H1 (cell line): Measurements from ENCODE around the gene MDH1.

Source experiments
- CEBPB ChIP-seq: IDR thresholded peaks from 2 replicates; pipeline ENCODE4 v1.6.1; 2012; ENCODE audit warnings: low read depth, low read length
- CTCF ChIP-seq, 3 experiments: IDR thresholded peaks; 1 replicate in 2 of 3; 2 replicates in 1 of 3; pipeline versions ENCODE4 v1.5.1 to v1.6.1; 2011; ENCODE audit warnings: low read length in 3 of 3, mild to moderate bottlenecking in 3 of 3, inconsistent platforms in 2 of 3, low read depth in 1 of 3, moderate library complexity in 1 of 3; ENCODE audit not compliant: insufficient read depth in 1 of 3; ENCODE audit errors: control extremely low read depth in 1 of 3
- POLR2A ChIP-seq, 2 experiments: IDR thresholded peaks; 1 replicate in 1 of 2; 2 replicates in 1 of 2; pipeline ENCODE4 v1.6.1; 2011; ENCODE audit warnings: low read depth in 2 of 2, low read length in 2 of 2, mild to moderate bottlenecking in 2 of 2; ENCODE audit errors: control extremely low read depth in 1 of 2
- SUZ12 ChIP-seq: fragments of 200-600 bp; sonication (generic); IDR thresholded peaks from 2 replicates; pipeline ENCODE4 v1.6.1; 2012; ENCODE audit warnings: mild to moderate bottlenecking, inconsistent platforms, low read length, moderate library complexity, mixed read lengths
- TAF1 ChIP-seq: IDR thresholded peaks from 2 replicates; pipeline ENCODE4 v1.6.1; 2011; ENCODE audit warnings: mild to moderate bottlenecking, low read depth, low read length

- TF ChIP-seq TAF1 (no peak), CEBPB (no peak), SUZ12 (no peak), CTCF (IDR thresholded peaks at IDR 0.05; ENCODE audit: control extremely low read depth in 1 of 3, insufficient read depth in 1 of 3, low read depth in 1 of 3, low read length in 3 of 3) (no peak), POLR2A (IDR thresholded peaks at IDR 0.05; ENCODE audit: control extremely low read depth in 1 of 2, low read depth in 2 of 2, low read length in 2 of 2) (no peak)
These were observed 19.0 kb upstream of the MDH1 start for GRCh38 chr2:63569740-63570139.
